CD4-positive, CD25-positive, alpha-beta regulatory T cell (primary cell): Measurements from ENCODE around the gene SRGAP1. TPM values are rescaled to one million over a fixed set of nuclear protein-coding genes. Genes with fewer than 3 reads are reported as not detected.
A peak's percentile ranks its signal among the peaks of the same experiment; 100 is the strongest.

Experiments
- ATAC-seq, 2 donors: fragments of 150-1000 bp; cut with Tn5 transposase; one replicate each; pipeline ENCODE4 v1.10.0; 2021; ENCODE audit warnings: low read depth in 2 of 2, moderate number of reproducible peaks in 2 of 2, moderate library complexity in 1 of 2
- DNase-seq, 3 donors: peaks; one replicate each; pipeline versions ENCODE4 v3.0.0 to v3.0.0-alpha.2; 2012 to 2022; ENCODE audit warnings: mixed read lengths in 1 of 3
- H3K27ac ChIP-seq: one replicate; pipeline ENCODE4 v1.7.0; 2013; ENCODE audit warnings: mild to moderate bottlenecking, low read length; ENCODE audit not compliant: insufficient read depth, poor library complexity, severe bottlenecking
- H3K27me3 ChIP-seq: one replicate; pipeline ENCODE4 v1.7.0; 2013; ENCODE audit warnings: low read length; ENCODE audit not compliant: control insufficient read depth, insufficient read depth
- H3K36me3 ChIP-seq: one replicate; pipeline ENCODE4 v1.7.0; 2013; ENCODE audit warnings: mild to moderate bottlenecking, low read length, moderate library complexity; ENCODE audit not compliant: control insufficient read depth, insufficient read depth
- H3K4me1 ChIP-seq: 2 replicates; pipeline ENCODE4 v1.7.0; 2013; ENCODE audit warnings: mild to moderate bottlenecking, low read length; ENCODE audit not compliant: insufficient read depth, control insufficient read depth, poor library complexity, severe bottlenecking
- H3K4me3 ChIP-seq: one replicate; pipeline ENCODE4 v1.7.0; 2013; ENCODE audit warnings: low read depth, mild to moderate bottlenecking, low read length, moderate library complexity
- H3K9me3 ChIP-seq, 2 experiments: 1 replicate in 1 of 2; 2 replicates in 1 of 2; pipeline ENCODE4 v1.7.0; 2013; ENCODE audit warnings: low read length in 2 of 2, mild to moderate bottlenecking in 1 of 2, moderate library complexity in 1 of 2; ENCODE audit not compliant: control insufficient read depth in 2 of 2
- H3K27ac Mint-ChIP-seq, 3 donors: one replicate each; pipeline ENCODE4 v1.8.0; 2020 to 2022; ENCODE audit warnings: mild to moderate bottlenecking in 3 of 3, mixed read lengths in 3 of 3, moderate library complexity in 2 of 3
- H3K27me3 Mint-ChIP-seq: one replicate; pipeline ENCODE4 v1.8.0; 2022; ENCODE audit warnings: mild to moderate bottlenecking, mixed read lengths
- H3K36me3 Mint-ChIP-seq: one replicate; pipeline ENCODE4 v1.8.0; 2020; ENCODE audit warnings: mixed read lengths
- H3K4me1 Mint-ChIP-seq, 4 donors: one replicate each; pipeline ENCODE4 v1.8.0; 2020 to 2022; ENCODE audit warnings: mixed read lengths in 4 of 4, mild to moderate bottlenecking in 1 of 4
- H3K4me3 Mint-ChIP-seq, 4 donors: one replicate each; pipeline ENCODE4 v1.8.0; 2020 to 2022; ENCODE audit warnings: mild to moderate bottlenecking in 4 of 4, mixed read lengths in 4 of 4, moderate library complexity in 3 of 4
- H3K9me3 Mint-ChIP-seq, 7 donors: one replicate each; pipeline ENCODE4 v1.8.0; 2020 to 2022; ENCODE audit warnings: mixed read lengths in 7 of 7, mild to moderate bottlenecking in 3 of 7, moderate library complexity in 2 of 7
- polyA plus RNA-seq, 4 donors: library from polyadenylated mRNA; unstranded; fragments of 300-500 nt; fragmentation: Illumina TruSeq; gene quantifications; one replicate each; pipeline ENCODE4 v1.2.3, GENCODE V29; 2021
- total RNA-seq: library from RNA; stranded (reverse); gene quantifications from one replicate; pipeline ENCODE4 v1.2.3, GENCODE V29; 2022

SRGAP1 gene
- total and polyA plus RNA-seq, 5 donors from 2014 or later = 0.01 to 0.07 (median 0.02) TPM; not detected in 1

- Histone ChIP-seq H3K27ac (no peak overlapping the region), H3K36me3 (no peaks in the 10 kb centered on the region), H3K27me3 (peaks cover 4% of the 10 kb centered on the region), H3K9me3 (no peaks in the 10 kb centered on the region), H3K4me3 (no peak overlapping the region), H3K4me1 (no peaks in the 10 kb centered on the region)
- H3K4me3 Mint-ChIP-seq = no peak overlapping the region
- no peaks in the 10 kb centered on the region for H3K27me3 Mint-ChIP-seq
- no peaks in the 10 kb centered on the region for H3K4me1 Mint-ChIP-seq
- no peak overlapping the region for H3K27ac Mint-ChIP-seq
- no peak for DNase-seq
- ATAC-seq = no peak
- H3K9me3 Mint-ChIP-seq = peaks cover 0 to 5% (median 0%) of the 10 kb centered on the region in 7 donors
- H3K36me3 Mint-ChIP-seq = no peaks in the 10 kb centered on the region
Observed at GRCh38 chr12:63934936-63935335, 90.4 kb downstream of the SRGAP1 start.

GRCh38 chr12:63935361-63935760, 90.9 kb downstream of the SRGAP1 start:
- Mint-ChIP-seq H3K36me3 (no peaks in the 10 kb centered on the region), H3K27me3 (no peaks in the 10 kb centered on the region), H3K9me3 (peaks cover 0 to 5% (median 0%) of the 10 kb centered on the region in 7 donors), H3K4me1 (no peaks in the 10 kb centered on the region), H3K27ac (no peak overlapping the region), H3K4me3 (no peak overlapping the region)
- no peaks in the 10 kb centered on the region for H3K36me3 ChIP-seq
- DNase-seq (no peak), ATAC-seq (no peak)
- no peak overlapping the region for H3K4me3 ChIP-seq
- H3K4me1 ChIP-seq = no peaks in the 10 kb centered on the region
- no peaks in the 10 kb centered on the region for H3K9me3 ChIP-seq
- no peak overlapping the region for H3K27ac ChIP-seq
- peaks cover 4% of the 10 kb centered on the region for H3K27me3 ChIP-seq

GRCh38 chr12:63937378-63938316, 93.1 kb downstream of the SRGAP1 start:
- Mint-ChIP-seq H3K27ac (no peak overlapping the region), H3K27me3 (no peaks in the 10 kb centered on the region), H3K4me3 (no peak overlapping the region), H3K4me1 (no peaks in the 10 kb centered on the region), H3K36me3 (no peaks in the 10 kb centered on the region), H3K9me3 (peaks cover 0 to 4% (median 0%) of the 10 kb centered on the region in 7 donors)
- DNase-seq (no peak), ATAC-seq (no peak)
- Histone ChIP-seq H3K27ac (no peak overlapping the region), H3K27me3 (no peaks in the 10 kb centered on the region), H3K36me3 (no peaks in the 10 kb centered on the region), H3K4me3 (no peak overlapping the region), H3K9me3 (no peaks in the 10 kb centered on the region), H3K4me1 (no peaks in the 10 kb centered on the region)

GRCh38 chr12:63940310-63941005, 96.0 kb downstream of the SRGAP1 start:
- ATAC-seq (no peak), DNase-seq (no peak)
- peaks cover 0 to 2% (median 0%) of the 10 kb centered on the region in 4 donors for H3K4me1 Mint-ChIP-seq
- H3K9me3 Mint-ChIP-seq = peaks cover 0 to 4% (median 0%) of the 10 kb centered on the region in 7 donors
- no peak overlapping the region for H3K4me3 ChIP-seq
- no peak overlapping the region for H3K27ac ChIP-seq
- no peaks in the 10 kb centered on the region for H3K4me1 ChIP-seq
- H3K4me3 Mint-ChIP-seq = no peak overlapping the region
- H3K27ac Mint-ChIP-seq = peak overlapping the region in 1 of 3 donors; percentile 59
- no peaks in the 10 kb centered on the region for H3K27me3 Mint-ChIP-seq
- H3K27me3 ChIP-seq = no peaks in the 10 kb centered on the region
- no peaks in the 10 kb centered on the region for H3K9me3 ChIP-seq
- H3K36me3 Mint-ChIP-seq = no peaks in the 10 kb centered on the region
- H3K36me3 ChIP-seq = no peaks in the 10 kb centered on the region

GRCh38 chr12:63941166-63941800, 96.8 kb downstream of the SRGAP1 start:
- H3K4me3 ChIP-seq = no peak overlapping the region
- no peaks in the 10 kb centered on the region for H3K36me3 ChIP-seq
- H3K4me1 Mint-ChIP-seq = peaks cover 0 to 2% (median 0%) of the 10 kb centered on the region in 4 donors
- no peaks in the 10 kb centered on the region for H3K36me3 Mint-ChIP-seq
- no peaks in the 10 kb centered on the region for H3K4me1 ChIP-seq
- no peaks in the 10 kb centered on the region for H3K27me3 ChIP-seq
- DNase-seq = no peak
- H3K27me3 Mint-ChIP-seq = no peaks in the 10 kb centered on the region
- no peak overlapping the region for H3K4me3 Mint-ChIP-seq
- peaks cover 0 to 5% (median 0%) of the 10 kb centered on the region in 7 donors for H3K9me3 Mint-ChIP-seq
- no peaks in the 10 kb centered on the region for H3K9me3 ChIP-seq
- no peak overlapping the region for H3K27ac Mint-ChIP-seq
- ATAC-seq = no peak
- H3K27ac ChIP-seq = no peak overlapping the region

- Mint-ChIP-seq H3K27me3 (no peaks in the 10 kb centered on the region), H3K9me3 (peaks cover 0 to 5% (median 0%) of the 10 kb centered on the region in 7 donors), H3K27ac (no peak overlapping the region), H3K4me1 (peaks cover 0 to 2% (median 0%) of the 10 kb centered on the region in 4 donors), H3K36me3 (no peaks in the 10 kb centered on the region), H3K4me3 (no peak overlapping the region)
- no peaks in the 10 kb centered on the region for H3K27me3 ChIP-seq
- no peak overlapping the region for H3K27ac ChIP-seq
- no peaks in the 10 kb centered on the region for H3K36me3 ChIP-seq
- H3K9me3 ChIP-seq = no peaks in the 10 kb centered on the region
- no peak overlapping the region for H3K4me3 ChIP-seq
- ATAC-seq = no peak
- DNase-seq = no peak
- H3K4me1 ChIP-seq = no peaks in the 10 kb centered on the region
Observed at GRCh38 chr12:63941879-63942278, 97.4 kb downstream of the SRGAP1 start.

- Mint-ChIP-seq H3K27me3 (no peaks in the 10 kb centered on the region), H3K4me3 (no peak overlapping the region), H3K4me1 (peaks cover 0 to 3% (median 0%) of the 10 kb centered on the region in 4 donors)
Observed at GRCh38 chr12:63942464-63943241, 98.2 kb downstream of the SRGAP1 start.

More at GRCh38 chr12:63942464-63943241, 98.2 kb downstream of the SRGAP1 start:
- peaks cover 0 to 5% (median 0%) of the 10 kb centered on the region in 7 donors for H3K9me3 Mint-ChIP-seq
- Histone ChIP-seq H3K9me3 (no peaks in the 10 kb centered on the region), H3K4me3 (no peak overlapping the region), H3K36me3 (no peaks in the 10 kb centered on the region), H3K4me1 (no peaks in the 10 kb centered on the region), H3K27ac (no peak overlapping the region), H3K27me3 (no peaks in the 10 kb centered on the region)
- no peaks in the 10 kb centered on the region for H3K36me3 Mint-ChIP-seq
- DNase-seq (no peak), ATAC-seq (no peak)
- H3K27ac Mint-ChIP-seq = no peak overlapping the region
